SK-N-SH treated with all-trans-retinoic acid at 6 μM for 48 hours (cell line): ENCODE results near the gene CEACAM20.
"Not testable (repeated sequence)": the region's sequence is repeated elsewhere in the genome, so short reads cannot be mapped to it uniquely, and the experiment has no call there.

Experiments used
- ATAC-seq: fragments of 200-7000 bp; cut with Tn5 transposase; 3 replicates; pipeline ENCODE4 v1.9.1; 2020; ENCODE audit warnings: mild to moderate bottlenecking, moderate library complexity
- CSDC2 ChIP-seq: fragments of 250-450 bp; sonication (Bioruptor Pico); IDR thresholded peaks from 2 replicates; pipeline ENCODE4 v1.5.0; 2020; ENCODE audit warnings: mild to moderate bottlenecking, moderate library complexity
- ISL1 ChIP-seq: fragments of 250-450 bp; sonication (Bioruptor Pico); IDR thresholded peaks from 2 replicates; pipeline ENCODE4 v2.1.2; 2022; ENCODE audit warnings: mild to moderate bottlenecking, moderate library complexity
- TCF4 ChIP-seq: fragments of 250-450 bp; sonication (Bioruptor Pico); IDR thresholded peaks from 2 replicates; pipeline ENCODE4 v1.8.0; 2021; ENCODE audit warnings: mild to moderate bottlenecking, moderate library complexity, borderline replicate concordance
- ZNF70 ChIP-seq: fragments of 450-650 bp; formaldehyde crosslinking; IDR thresholded peaks from 2 replicates; pipeline ENCODE4 v1.5.0; 2020; ENCODE audit warnings: mild to moderate bottlenecking, moderate library complexity

Gene CEACAM20

GRCh38 chr19:44476559-44477408 lies 52.7 kb downstream of the CEACAM20 start:
- ATAC-seq: no peak
- no peak for TF ChIP-seq CSDC2
- TF ChIP-seq ISL1 (CRISPR knock-in tag): no peak
- no peak for TF ChIP-seq TCF4
- no peak for TF ChIP-seq ZNF70 (CRISPR knock-in tag)

GRCh38 chr19:44468730-44469129 lies 60.7 kb downstream of the CEACAM20 start:
- ATAC-seq: not testable (repeated sequence)

- not testable (repeated sequence) for ATAC-seq
Observed at GRCh38 chr19:44462600-44463286, 66.7 kb downstream of the CEACAM20 start.
